ENCODE measurements around the gene ARHGAP22. TPM values are rescaled to one million over a fixed set of nuclear protein-coding genes. Genes with fewer than 3 reads are reported as not detected.
"Not testable (repeated sequence)": the region's sequence is repeated elsewhere in the genome, so short reads cannot be mapped to it uniquely, and the experiment has no call there.

The ARHGAP22 gene
- total RNA-seq, 1 donor = 45.6 TPM

DNA sequence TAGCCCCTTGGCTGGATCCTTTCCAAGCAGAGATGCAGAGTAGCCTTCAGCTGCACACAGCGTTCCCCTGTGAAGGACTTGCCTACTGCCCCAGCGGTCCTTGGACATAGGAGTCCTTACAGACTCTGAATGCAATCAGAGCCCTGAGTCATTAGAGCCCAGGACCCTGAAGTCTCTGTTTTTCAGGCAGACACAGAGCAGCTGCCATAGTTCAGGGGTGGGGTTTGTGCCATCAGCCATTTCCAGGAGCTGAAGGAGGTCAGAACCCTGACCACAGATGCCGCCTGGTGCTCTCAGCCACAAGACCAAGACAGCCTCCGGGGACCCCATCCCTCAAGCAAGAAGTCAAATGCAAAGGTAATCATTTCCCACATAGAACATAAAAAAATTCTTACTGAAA is 47.0 kb upstream of the ARHGAP22 start:
- Histone ChIP-seq H3K4me2 (ENCODE audit: insufficient read depth, low read length) (no peak overlapping the region), H3K27ac (ENCODE audit: low read depth, low read length) (no peak overlapping the region), H3K4me1 (ENCODE audit: insufficient read depth, low read length) (peaks cover 19% of the 10 kb centered on the region), H3K27me3 (ENCODE audit: insufficient read depth, low read length) (no peaks in the 10 kb centered on the region), H3K4me3 (ENCODE audit: insufficient read depth, low read length) (no peak overlapping the region), H3K9me3 (ENCODE audit: low read depth, low read length) (no peaks in the 10 kb centered on the region), H4K20me1 (ENCODE audit: insufficient read depth, low read length) (no peaks in the 10 kb centered on the region), H3K79me2 (ENCODE audit: insufficient read depth, low read length) (peaks cover 74% of the 10 kb centered on the region), H3K36me3 (ENCODE audit: insufficient read depth, low read length) (peaks cover 13% of the 10 kb centered on the region), H2AFZ (ENCODE audit: low read length) (no peak overlapping the region)
- no peak for DNase-seq (ENCODE audit: insufficient read length, low spot score, missing footprints)
- TF ChIP-seq, protein P1, sequence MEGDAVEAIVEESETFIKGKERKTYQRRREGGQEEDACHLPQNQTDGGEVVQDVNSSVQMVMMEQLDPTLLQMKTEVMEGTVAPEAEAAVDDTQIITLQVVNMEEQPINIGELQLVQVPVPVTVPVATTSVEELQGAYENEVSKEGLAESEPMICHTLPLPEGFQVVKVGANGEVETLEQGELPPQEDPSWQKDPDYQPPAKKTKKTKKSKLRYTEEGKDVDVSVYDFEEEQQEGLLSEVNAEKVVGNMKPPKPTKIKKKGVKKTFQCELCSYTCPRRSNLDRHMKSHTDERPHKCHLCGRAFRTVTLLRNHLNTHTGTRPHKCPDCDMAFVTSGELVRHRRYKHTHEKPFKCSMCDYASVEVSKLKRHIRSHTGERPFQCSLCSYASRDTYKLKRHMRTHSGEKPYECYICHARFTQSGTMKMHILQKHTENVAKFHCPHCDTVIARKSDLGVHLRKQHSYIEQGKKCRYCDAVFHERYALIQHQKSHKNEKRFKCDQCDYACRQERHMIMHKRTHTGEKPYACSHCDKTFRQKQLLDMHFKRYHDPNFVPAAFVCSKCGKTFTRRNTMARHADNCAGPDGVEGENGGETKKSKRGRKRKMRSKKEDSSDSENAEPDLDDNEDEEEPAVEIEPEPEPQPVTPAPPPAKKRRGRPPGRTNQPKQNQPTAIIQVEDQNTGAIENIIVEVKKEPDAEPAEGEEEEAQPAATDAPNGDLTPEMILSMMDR (IDR thresholded peaks at IDR 0.05; ENCODE audit: extremely low read depth, low read depth, low read length) = no peak

DNA sequence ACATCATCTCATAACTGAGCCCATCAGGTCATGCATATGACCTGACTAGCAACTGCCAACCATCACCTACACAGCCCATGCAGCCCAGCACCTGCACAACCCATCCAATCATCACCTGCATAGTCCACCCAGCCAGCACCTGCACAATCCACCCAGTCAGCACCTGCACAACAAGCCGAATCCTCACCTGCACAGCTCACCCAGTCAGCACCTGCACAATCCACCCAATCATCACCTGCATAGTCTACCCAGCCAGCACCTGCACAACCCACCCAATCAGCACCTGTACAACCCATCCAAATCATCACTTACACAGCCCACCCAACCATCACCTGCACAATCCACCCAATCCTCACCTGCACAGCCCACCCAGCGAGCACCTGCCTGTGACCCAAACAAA is 46.4 kb upstream of the ARHGAP22 start:
- Histone ChIP-seq H2AFZ (ENCODE audit: low read length) (no peak overlapping the region), H3K27me3 (ENCODE audit: insufficient read depth, low read length) (no peaks in the 10 kb centered on the region), H3K79me2 (ENCODE audit: insufficient read depth, low read length) (peaks cover 79% of the 10 kb centered on the region), H3K4me1 (ENCODE audit: insufficient read depth, low read length) (peaks cover 14% of the 10 kb centered on the region), H3K27ac (ENCODE audit: low read depth, low read length) (no peak overlapping the region), H3K9me3 (ENCODE audit: low read depth, low read length) (no peaks in the 10 kb centered on the region), H4K20me1 (ENCODE audit: insufficient read depth, low read length) (no peaks in the 10 kb centered on the region), H3K4me2 (ENCODE audit: insufficient read depth, low read length) (no peak overlapping the region), H3K36me3 (ENCODE audit: insufficient read depth, low read length) (peaks cover 13% of the 10 kb centered on the region), H3K4me3 (ENCODE audit: insufficient read depth, low read length) (no peak overlapping the region)
- TF ChIP-seq, protein P1 (IDR thresholded peaks at IDR 0.05; ENCODE audit: extremely low read depth, low read depth, low read length) = no peak
- DNase-seq (ENCODE audit: insufficient read length, low spot score, missing footprints) = no peak

DNA sequence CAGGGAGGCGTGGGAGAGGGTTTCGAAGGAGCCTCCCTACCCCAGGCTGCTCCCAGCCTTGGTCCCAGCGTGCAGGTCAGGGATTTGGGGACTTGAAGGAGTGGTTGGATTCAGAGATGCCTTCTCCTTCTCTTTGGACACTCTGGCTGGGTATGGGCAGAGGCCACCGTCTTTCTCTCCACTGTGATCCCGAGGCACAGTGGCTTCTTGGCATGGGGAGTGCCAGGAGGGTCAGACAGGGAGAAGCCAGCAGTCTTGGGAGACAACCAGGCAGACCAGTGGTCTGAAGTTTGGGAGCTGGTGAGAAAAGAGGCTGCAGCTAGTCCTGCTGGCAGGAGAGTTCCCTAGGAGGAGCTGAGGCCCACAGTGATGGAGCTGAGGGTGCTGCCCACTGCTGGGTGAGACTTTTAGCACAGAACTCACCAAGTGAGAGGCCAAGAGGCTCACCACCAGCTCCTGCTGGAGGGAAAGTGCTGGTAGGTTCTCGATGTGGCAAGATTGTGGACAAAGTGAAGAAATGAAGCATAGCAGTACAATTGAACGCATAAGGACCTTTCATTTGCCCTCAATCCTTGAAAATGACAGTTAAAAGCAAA is 44.6 kb upstream of the ARHGAP22 start:
- H4K20me1 ChIP-seq (ENCODE audit: insufficient read depth, low read length) = no peaks in the 10 kb centered on the region
- H3K4me2 ChIP-seq (ENCODE audit: insufficient read depth, low read length) = no peak overlapping the region
- peak; percentile 35 for DNase-seq (ENCODE audit: insufficient read length, low spot score, missing footprints)
- H2AFZ ChIP-seq (ENCODE audit: low read length) = no peak overlapping the region
- H3K27me3 ChIP-seq (ENCODE audit: insufficient read depth, low read length) = no peaks in the 10 kb centered on the region
- H3K4me3 ChIP-seq (ENCODE audit: insufficient read depth, low read length) = no peak overlapping the region
- H3K27ac ChIP-seq (ENCODE audit: low read depth, low read length) = no peak overlapping the region
- H3K4me1 ChIP-seq (ENCODE audit: insufficient read depth, low read length) = peaks cover 5% of the 10 kb centered on the region
- H3K36me3 ChIP-seq (ENCODE audit: insufficient read depth, low read length) = peaks cover 13% of the 10 kb centered on the region
- TF ChIP-seq, protein P1 (IDR thresholded peaks at IDR 0.05; ENCODE audit: extremely low read depth, low read depth, low read length) = peak; percentile 46
- no peaks in the 10 kb centered on the region for H3K9me3 ChIP-seq (ENCODE audit: low read depth, low read length)
- H3K79me2 ChIP-seq (ENCODE audit: insufficient read depth, low read length) = peaks cover 89% of the 10 kb centered on the region

DNA sequence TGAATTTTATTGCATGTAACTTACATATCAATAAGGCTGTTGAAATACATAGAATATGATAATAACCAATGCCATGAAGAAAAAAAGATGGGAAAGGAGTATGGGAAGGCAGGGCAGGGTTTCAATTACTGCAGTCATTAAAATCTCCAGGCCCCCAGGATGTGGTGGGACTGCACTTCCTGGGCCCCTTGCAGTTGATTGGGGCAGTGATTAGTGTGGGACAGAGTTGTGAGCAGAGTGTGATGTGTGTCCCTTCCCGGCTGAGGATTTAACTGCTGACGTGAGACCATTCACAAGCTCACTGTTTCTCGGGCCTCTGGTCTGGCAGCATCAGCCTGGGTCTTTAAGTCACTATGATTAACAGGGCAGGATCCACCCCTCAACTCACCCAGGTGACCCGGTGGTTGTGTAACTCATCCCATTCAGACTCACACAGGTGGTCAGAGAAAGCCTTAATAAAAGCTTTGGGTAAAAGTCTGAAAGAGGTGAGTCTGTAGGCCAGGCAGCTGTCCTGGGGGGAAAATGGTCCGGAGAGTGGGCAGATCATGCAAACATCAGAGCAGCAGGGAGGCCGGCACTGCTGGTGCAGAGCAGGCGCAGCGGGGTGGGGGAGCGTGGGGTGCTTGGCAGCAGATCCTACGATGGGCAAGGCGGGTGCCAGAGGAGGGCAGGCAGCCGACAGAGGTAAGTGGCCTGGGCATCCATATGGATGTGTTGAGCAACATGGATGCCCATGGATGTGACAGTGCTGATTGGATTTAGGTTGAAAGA is 43.5 kb upstream of the ARHGAP22 start:
- H3K4me1 ChIP-seq (ENCODE audit: insufficient read depth, low read length) = no peaks in the 10 kb centered on the region
- H3K27me3 ChIP-seq (ENCODE audit: insufficient read depth, low read length) = no peaks in the 10 kb centered on the region
- no peak overlapping the region for H3K4me3 ChIP-seq (ENCODE audit: insufficient read depth, low read length)
- no peaks in the 10 kb centered on the region for H3K9me3 ChIP-seq (ENCODE audit: low read depth, low read length)
- H4K20me1 ChIP-seq (ENCODE audit: insufficient read depth, low read length) = no peaks in the 10 kb centered on the region
- no peak for DNase-seq (ENCODE audit: insufficient read length, low spot score, missing footprints)
- no peak overlapping the region for H2AFZ ChIP-seq (ENCODE audit: low read length)
- TF ChIP-seq, protein P1 (IDR thresholded peaks at IDR 0.05; ENCODE audit: extremely low read depth, low read depth, low read length) = no peak
- H3K4me2 ChIP-seq (ENCODE audit: insufficient read depth, low read length) = no peak overlapping the region
- H3K79me2 ChIP-seq (ENCODE audit: insufficient read depth, low read length) = peaks cover 85% of the 10 kb centered on the region
- H3K27ac ChIP-seq (ENCODE audit: low read depth, low read length) = no peak overlapping the region
- H3K36me3 ChIP-seq (ENCODE audit: insufficient read depth, low read length) = peaks cover 13% of the 10 kb centered on the region

DNA sequence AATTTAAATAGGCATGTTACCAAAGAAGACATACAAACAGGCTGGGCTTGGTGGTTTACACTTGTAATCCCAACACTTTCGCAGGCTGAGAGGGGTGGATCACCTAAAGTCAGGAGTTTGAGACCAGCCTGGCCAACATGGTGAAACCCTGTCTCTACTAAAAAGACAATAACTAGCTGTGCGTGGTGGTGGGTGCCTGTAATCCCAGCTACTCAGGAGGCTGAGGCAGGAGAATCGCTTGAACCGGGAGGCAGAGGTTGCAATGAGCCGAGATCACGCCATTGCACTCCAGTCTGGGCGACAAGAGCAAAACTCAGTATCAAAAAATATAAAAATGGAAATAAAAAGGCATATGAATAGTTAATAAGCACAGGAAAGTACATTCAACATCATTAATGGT is 42.2 kb upstream of the ARHGAP22 start:
- H3K27ac ChIP-seq (ENCODE audit: low read depth, low read length); H3K4me2 ChIP-seq (ENCODE audit: insufficient read depth, low read length); H3K4me3 ChIP-seq (ENCODE audit: insufficient read depth, low read length); H3K4me1 ChIP-seq (ENCODE audit: insufficient read depth, low read length); DNase-seq (ENCODE audit: insufficient read length, low spot score, missing footprints); H3K27me3 ChIP-seq (ENCODE audit: insufficient read depth, low read length); H4K20me1 ChIP-seq (ENCODE audit: insufficient read depth, low read length); H2AFZ ChIP-seq (ENCODE audit: low read length); H3K9me3 ChIP-seq (ENCODE audit: low read depth, low read length): not testable (repeated sequence)
- peaks cover 11% of the 10 kb centered on the region for H3K36me3 ChIP-seq (ENCODE audit: insufficient read depth, low read length)
- peaks cover 75% of the 10 kb centered on the region for H3K79me2 ChIP-seq (ENCODE audit: insufficient read depth, low read length)
